Keratinocyte (primary cell): ENCODE measurements around the gene FBXO42. TPM values are rescaled to one million over a fixed set of nuclear protein-coding genes. Genes with fewer than 3 reads are reported as not detected.

Experiments
- DNase-seq: peaks from one replicate; pipeline ENCODE4 v3.0.0-alpha.2; 2011; ENCODE audit warnings: low read depth, missing footprints, low spot score
- FAIRE-seq: peaks from 2 replicates; lab custom pipeline; 2011; peaks lifted over from hg19 to GRCh38; lab: Jason Lieb, UNC
- H2AFZ ChIP-seq: 2 replicates; pipeline ENCODE4 v1.6.0; 2012; ENCODE audit warnings: low read length, control low read depth, inconsistent platforms; ENCODE audit not compliant: control insufficient read depth
- H3K27ac ChIP-seq: 2 replicates; pipeline ENCODE4 v1.5.1; 2011; ENCODE audit warnings: low read length; ENCODE audit not compliant: control insufficient read depth, insufficient read depth
- H3K27me3 ChIP-seq: 3 replicates; pipeline ENCODE4 v1.6.0; 2011; ENCODE audit warnings: low read length; ENCODE audit not compliant: control insufficient read depth, insufficient read depth; ENCODE audit errors: extremely low read depth
- H3K36me3 ChIP-seq, 2 experiments: 2 replicates in 1 of 2; 3 replicates in 1 of 2; pipeline ENCODE4 v1.5.1; 2011; ENCODE audit warnings: low read length in 2 of 2, mild to moderate bottlenecking in 1 of 2; ENCODE audit not compliant: control insufficient read depth in 2 of 2, insufficient read depth in 2 of 2; ENCODE audit errors: extremely low read depth in 1 of 2
- H3K4me1 ChIP-seq: 3 replicates; pipeline ENCODE4 v1.5.1; 2011; ENCODE audit warnings: low read length; ENCODE audit not compliant: control insufficient read depth, insufficient read depth; ENCODE audit errors: extremely low read depth
- H3K4me2 ChIP-seq: 3 replicates; pipeline ENCODE4 v1.6.0; 2011; ENCODE audit warnings: low read depth, low read length; ENCODE audit not compliant: control insufficient read depth, insufficient read depth; ENCODE audit errors: extremely low read depth
- H3K4me3 ChIP-seq, 3 experiments: fragments of 200-600 bp in 1 of 3; sonication (generic) in 1 of 3; 2 replicates in 2 of 3; 3 replicates in 1 of 3; pipeline ENCODE4 v1.5.1; 2011 to 2016; ENCODE audit warnings: low read length in 3 of 3, mild to moderate bottlenecking in 3 of 3, control low read depth in 2 of 3, inconsistent platforms in 1 of 3, low read depth in 1 of 3, mixed read lengths in 1 of 3, mixed run types in 1 of 3, moderate library complexity in 1 of 3; ENCODE audit not compliant: control insufficient read depth in 2 of 3, insufficient read depth in 2 of 3; ENCODE audit errors: extremely low read depth in 1 of 3
- H3K79me2 ChIP-seq: 2 replicates; pipeline ENCODE4 v1.6.0; 2012; ENCODE audit warnings: low read length; ENCODE audit not compliant: control insufficient read depth, insufficient read depth
- H3K9ac ChIP-seq: 3 replicates; pipeline ENCODE4 v1.6.0; 2011; ENCODE audit warnings: low read length; ENCODE audit not compliant: control insufficient read depth, insufficient read depth; ENCODE audit errors: extremely low read depth
- H3K9me1 ChIP-seq: 3 replicates; pipeline ENCODE4 v1.6.0; 2011; ENCODE audit warnings: low read length; ENCODE audit not compliant: control insufficient read depth, insufficient read depth; ENCODE audit errors: extremely low read depth
- H3K9me3 ChIP-seq: 2 replicates; pipeline ENCODE4 v1.5.1; 2012; ENCODE audit warnings: low read depth, low read length; ENCODE audit not compliant: control insufficient read depth
- H4K20me1 ChIP-seq: 3 replicates; pipeline ENCODE4 v1.6.0; 2011; ENCODE audit warnings: low read length; ENCODE audit not compliant: control insufficient read depth, insufficient read depth; ENCODE audit errors: extremely low read depth
- EZH2 ChIP-seq: IDR thresholded peaks from one replicate; pipeline ENCODE4 v1.6.1; 2012; ENCODE audit warnings: inconsistent platforms, mild to moderate bottlenecking, low read length, moderate library complexity
- dilution Hi-C: fragments of 300-500 bp; cut with MboI; formaldehyde crosslinking; loops from one replicate; pipeline ENCODE4 v1.7.0; 2020; ENCODE audit warnings: low sequenced_read_pairs; ENCODE audit not compliant: extremely low pct_ligation_motif_present
- polyA plus RNA-seq, 5 experiments: library from polyadenylated mRNA; depleted of rRNA in 3 of 5; stranded (reverse) in 3 of 5; stranded (forward) in 1 of 5; unstranded in 1 of 5; fragments of >200 nt; gene quantifications; 1 replicate in 1 of 5; 2 replicates in 3 of 5; 3 replicates in 1 of 5; pipeline versions ENCODE4 v1.2.1 to v1.2.3, GENCODE V29; 2011 to 2012; ENCODE audit warnings: missing spikeins in 2 of 5, low read depth in 1 of 5, low replicate concordance in 1 of 5
- TF ChIP-seq, protein P1 (sequence below), 3 experiments: IDR thresholded peaks in 1 of 3; conservative IDR thresholded peaks in 1 of 3; optimal IDR thresholded peaks in 1 of 3; 2 replicates in 2 of 3; 3 replicates in 1 of 3; pipeline versions ENCODE3 to v1.5.1; 2011; ENCODE audit warnings: low read length in 3 of 3, mild to moderate bottlenecking in 3 of 3, moderate library complexity in 2 of 3, control low read depth in 1 of 3, inconsistent platforms in 1 of 3; ENCODE audit not compliant: insufficient read depth in 2 of 3; ENCODE audit errors: extremely low read depth in 1 of 3

The FBXO42 gene
- polyA plus RNA-seq, 1 donor (not counting 4 experiments of a cell fraction or from before 2014, with no cell fraction given): 14.1 TPM

GRCh38 chr1:16205334-16205671 is 147.0 kb downstream of the FBXO42 start:
- Histone ChIP-seq H3K9me1 (no peaks in the 10 kb centered on the region), H3K79me2 (no peaks in the 10 kb centered on the region), H3K4me1 (peaks cover 17% of the 10 kb centered on the region), H3K9ac (no peak overlapping the region), H2AFZ (no peak overlapping the region), H3K4me2 (no peak overlapping the region), H4K20me1 (no peaks in the 10 kb centered on the region), H3K27me3 (no peaks in the 10 kb centered on the region), H3K4me3 (no peak overlapping the region), H3K27ac (no peak overlapping the region), H3K36me3 (peaks cover 3 to 7% of the 10 kb centered on the region in 2 experiments), H3K9me3 (no peaks in the 10 kb centered on the region)
- dilution Hi-C loops: no loop called here
- TF ChIP-seq, protein P1, sequence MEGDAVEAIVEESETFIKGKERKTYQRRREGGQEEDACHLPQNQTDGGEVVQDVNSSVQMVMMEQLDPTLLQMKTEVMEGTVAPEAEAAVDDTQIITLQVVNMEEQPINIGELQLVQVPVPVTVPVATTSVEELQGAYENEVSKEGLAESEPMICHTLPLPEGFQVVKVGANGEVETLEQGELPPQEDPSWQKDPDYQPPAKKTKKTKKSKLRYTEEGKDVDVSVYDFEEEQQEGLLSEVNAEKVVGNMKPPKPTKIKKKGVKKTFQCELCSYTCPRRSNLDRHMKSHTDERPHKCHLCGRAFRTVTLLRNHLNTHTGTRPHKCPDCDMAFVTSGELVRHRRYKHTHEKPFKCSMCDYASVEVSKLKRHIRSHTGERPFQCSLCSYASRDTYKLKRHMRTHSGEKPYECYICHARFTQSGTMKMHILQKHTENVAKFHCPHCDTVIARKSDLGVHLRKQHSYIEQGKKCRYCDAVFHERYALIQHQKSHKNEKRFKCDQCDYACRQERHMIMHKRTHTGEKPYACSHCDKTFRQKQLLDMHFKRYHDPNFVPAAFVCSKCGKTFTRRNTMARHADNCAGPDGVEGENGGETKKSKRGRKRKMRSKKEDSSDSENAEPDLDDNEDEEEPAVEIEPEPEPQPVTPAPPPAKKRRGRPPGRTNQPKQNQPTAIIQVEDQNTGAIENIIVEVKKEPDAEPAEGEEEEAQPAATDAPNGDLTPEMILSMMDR (optimal IDR thresholded peaks at IDR 0.05 in 1 of 3, IDR thresholded peaks at IDR 0.05 in 1 of 3, conservative IDR thresholded peaks at IDR 0.05 in 1 of 3; ENCODE audit: extremely low read depth in 1 of 3, insufficient read depth in 2 of 3, low read length in 3 of 3): peak in 1 of 3 experiments; percentile 12
- TF ChIP-seq EZH2: no peak
- FAIRE-seq (no peak), DNase-seq (no peak)

DNA sequence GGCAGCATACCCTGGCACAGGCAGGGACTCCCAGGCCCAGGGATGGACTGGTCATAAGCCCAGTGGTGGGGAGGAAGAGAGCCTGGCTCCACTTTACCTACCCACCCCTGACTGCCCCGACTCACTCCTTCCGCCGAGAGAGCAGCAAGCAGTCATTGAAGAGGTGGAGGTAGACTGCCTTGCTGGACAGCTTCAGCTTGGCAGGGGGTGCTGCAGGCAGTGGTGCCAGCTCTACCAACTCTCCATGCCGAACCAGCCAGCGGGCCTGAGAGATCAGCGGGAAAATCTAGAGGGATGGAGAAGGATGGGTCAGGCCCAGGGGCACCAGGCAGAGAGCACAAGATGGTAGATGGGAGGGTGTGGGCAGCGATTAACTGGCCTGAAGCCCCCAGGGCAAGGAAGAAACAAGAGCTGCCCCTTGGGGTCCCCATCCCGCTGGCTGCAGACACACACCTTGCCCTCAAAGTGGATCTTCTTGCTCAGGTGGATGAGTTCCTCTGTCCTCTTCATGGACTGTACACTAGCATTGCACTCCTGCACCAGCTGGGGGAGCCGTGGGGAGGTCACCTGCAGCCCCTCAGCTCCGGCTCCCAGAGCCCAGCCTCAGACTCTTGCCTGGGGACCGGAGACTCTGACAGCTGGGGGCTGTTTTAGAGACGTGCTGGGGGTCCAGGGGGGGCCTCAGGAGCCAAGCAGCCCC is 147.5 kb downstream of the FBXO42 start:
- no peaks in the 10 kb centered on the region for H3K27me3 ChIP-seq
- TF ChIP-seq, protein P1 (optimal IDR thresholded peaks at IDR 0.05 in 1 of 3, IDR thresholded peaks at IDR 0.05 in 1 of 3, conservative IDR thresholded peaks at IDR 0.05 in 1 of 3; ENCODE audit: extremely low read depth in 1 of 3, insufficient read depth in 2 of 3, low read length in 3 of 3): peak; percentile 42 to 68 (median 49)
- TF ChIP-seq EZH2: no peak
- H4K20me1 ChIP-seq: no peaks in the 10 kb centered on the region
- H3K9me3 ChIP-seq: no peaks in the 10 kb centered on the region
- H2AFZ ChIP-seq: no peak overlapping the region
- H3K4me1 ChIP-seq: peaks cover 17% of the 10 kb centered on the region
- H3K9ac ChIP-seq: no peak overlapping the region
- no peaks in the 10 kb centered on the region for H3K79me2 ChIP-seq
- dilution Hi-C loops: no loop called here
- no peaks in the 10 kb centered on the region for H3K9me1 ChIP-seq
- H3K36me3 ChIP-seq: peaks cover 3 to 7% of the 10 kb centered on the region in 2 experiments
- H3K4me3 ChIP-seq: no peak overlapping the region
- no peak for FAIRE-seq
- no peak for DNase-seq
- H3K4me2 ChIP-seq: no peak overlapping the region
- no peak overlapping the region for H3K27ac ChIP-seq
